ENCODE data around the gene HOXB7.

HOXB7 gene

GRCh38 chr17:48608494-48608834, 2.4 kb downstream of the HOXB7 start:
- DNase-seq = no peak

GRCh38 chr17:48606892-48607614, 3.8 kb downstream of the HOXB7 start:
- no peak for DNase-seq

DNA sequence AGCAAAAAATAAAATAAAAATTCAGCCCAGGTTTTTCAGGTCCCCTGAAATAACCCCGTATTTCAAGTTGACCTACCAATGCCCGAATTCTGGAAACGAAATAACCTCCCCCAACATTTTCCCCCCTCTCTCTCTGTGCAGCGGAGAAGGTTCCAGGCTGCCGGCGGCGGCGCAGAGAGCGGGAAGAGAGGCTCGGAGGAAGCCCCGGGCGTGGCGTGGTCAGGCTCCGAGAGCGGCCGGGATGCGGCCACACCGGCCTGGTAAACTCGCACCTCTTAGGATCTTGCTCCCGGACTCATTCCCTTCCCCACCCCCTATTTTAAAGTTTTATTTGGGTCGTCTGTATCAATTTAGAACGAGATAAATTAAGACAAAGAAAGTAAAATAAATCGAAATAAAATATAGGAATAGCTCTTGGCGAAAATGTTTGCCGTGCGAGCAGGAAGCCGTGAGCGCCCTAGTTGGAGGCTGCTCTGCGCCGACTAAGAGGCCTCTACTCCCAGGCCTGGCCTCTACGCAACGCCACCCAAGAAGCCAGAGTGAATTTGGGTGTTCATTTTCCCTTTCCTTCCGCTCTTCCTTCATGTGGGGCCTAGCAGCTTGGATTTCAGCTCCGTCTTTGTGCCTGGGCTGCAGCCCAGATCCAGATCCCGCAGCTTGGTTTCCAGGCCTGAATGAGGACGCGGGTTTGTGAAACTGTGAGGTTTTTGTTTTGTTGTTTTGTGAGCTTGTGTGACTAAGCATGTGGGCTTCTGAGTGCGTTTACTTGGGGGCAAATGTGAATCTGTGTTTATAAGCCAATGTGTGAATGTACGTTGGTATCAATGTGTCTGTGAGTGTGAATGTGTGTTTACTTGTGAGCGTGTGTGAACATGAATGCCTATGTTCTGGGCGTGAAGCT, 4.6 kb downstream of the HOXB7 start:
- DNase-seq = no peak

GRCh38 chr17:48605409-48605919, 5.4 kb downstream of the HOXB7 start:
- DNase-seq = no peak

GRCh38 chr17:48604770-48605329, 6.0 kb downstream of the HOXB7 start, which contains the start of gene HOXB6:
Gene HOXB6, minus strand, starts transcription at chr17:48604986. Its CDS starts 6,836 bp downstream, at chr17:48598150.
- no peak for DNase-seq

DNA sequence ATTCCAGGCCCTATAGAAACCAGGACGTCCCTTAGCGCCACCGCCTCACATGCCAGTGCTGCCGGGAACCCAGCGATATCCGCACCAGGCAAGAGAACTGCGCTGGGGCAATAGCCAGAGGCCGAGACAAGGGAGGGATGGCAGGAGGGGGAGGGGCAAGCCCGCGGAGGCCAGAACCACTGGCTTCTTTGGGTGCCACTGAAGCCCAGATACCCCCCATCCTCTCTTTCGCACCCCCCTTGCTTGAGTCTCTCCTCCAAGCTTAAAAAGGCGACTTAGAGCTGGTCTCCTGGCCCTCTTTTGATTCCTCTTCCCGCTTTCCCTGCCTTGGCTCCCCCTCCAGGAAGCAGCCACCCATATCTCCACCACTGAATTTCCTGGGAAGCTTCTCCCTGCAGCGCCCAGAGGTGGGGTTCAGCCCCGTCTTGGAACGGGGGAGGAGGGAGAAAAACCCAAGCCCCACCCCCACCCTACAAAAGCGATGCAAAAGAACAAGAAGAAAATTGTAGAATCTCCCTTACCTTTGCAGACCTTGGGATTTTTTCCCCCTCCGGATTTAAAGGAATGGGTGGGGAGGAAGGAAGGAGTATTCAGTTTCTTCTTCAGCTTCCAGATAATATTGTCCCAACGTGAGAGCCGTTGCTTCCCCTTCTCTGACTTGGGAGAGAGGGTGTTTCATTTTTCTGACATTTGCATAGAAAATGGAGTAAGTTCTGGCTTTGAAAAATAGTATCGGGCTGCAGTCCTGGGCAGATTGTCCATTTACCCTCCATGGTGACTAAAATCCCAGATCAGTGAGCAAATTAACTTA, 6.7 kb downstream of the HOXB7 start:
- DNase-seq = no peak

- no peak for DNase-seq
These were observed 9.0 kb downstream of the HOXB7 start for GRCh38 chr17:48601539-48602425.

DNA sequence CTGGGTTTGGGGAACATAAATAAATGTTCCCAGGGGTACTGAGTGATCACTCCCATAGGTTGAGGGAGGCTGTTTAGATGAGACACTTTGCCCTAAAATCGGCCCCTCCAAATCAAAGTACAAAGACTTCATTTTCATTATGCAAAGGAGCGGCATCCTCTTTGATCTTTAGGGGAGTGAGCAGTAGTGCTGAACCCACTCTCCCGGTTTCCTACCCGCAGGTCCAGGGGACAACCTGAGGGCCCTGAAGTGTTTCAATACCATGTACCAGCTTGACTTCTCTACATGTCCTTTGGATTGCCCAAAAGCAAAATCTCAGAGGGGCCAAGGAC, 9.6 kb downstream of the HOXB7 start:
- DNase-seq = no peak

DNA sequence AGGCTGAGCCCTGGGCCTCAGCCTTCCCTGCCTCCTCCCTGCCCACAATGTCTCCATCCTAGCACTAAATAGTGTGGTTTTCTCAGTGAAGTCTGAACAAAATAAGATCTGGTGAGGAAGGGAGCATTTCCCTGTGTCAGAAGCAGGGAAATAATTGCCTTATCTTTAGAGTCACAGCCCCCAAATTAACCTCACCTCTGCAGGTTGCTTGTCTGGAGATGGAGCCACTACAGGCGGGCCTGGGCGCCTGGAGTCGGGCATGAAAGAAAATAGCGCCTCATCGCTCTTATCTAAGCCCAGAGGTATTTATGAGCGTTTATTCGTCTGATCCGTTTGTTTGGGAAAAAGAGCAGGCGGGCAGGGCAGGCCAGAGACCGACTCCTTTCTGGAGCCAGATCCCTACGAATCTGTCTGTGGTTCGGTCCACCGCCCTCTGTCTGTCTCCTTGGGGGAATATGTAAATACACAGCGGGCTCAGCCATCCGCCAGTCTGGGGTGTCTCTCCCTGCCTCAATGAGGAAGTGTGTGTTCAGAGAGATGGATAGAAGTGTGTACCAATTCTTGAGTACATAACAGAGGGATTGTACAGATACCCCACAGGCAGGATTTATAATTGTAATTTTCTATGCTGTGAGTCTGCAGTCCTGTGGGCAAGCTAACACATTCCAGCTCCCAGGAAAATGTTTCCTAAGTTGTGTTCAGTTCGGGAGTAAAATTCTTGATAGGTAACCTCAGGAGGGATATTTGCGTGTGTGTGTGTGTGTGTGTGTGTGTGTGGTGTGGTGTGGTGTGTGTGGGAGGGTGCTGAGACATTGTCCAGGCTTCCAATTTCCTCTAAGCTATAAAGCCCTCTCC, 10.3 kb downstream of the HOXB7 start:
- no peak for DNase-seq

DNA sequence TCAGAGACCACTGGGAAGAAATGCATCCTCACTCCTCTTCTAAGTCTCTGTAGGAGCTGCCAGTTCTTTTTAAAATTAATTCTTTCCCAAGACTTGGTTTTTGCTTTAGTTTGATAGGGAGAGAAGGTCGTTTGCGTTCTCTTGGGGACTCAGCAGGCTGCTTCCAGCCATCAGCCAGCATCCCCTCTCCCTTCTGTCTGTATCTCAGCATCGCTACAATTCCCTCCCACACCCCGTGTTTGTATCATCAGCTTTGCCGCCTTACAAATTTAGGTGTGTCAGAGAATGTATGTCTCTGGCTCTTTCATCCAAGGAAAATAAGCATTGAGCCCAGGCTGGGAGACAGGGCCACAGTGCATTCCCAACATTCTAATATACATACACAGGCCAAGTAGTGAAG, 11.5 kb downstream of the HOXB7 start:
- no peak for DNase-seq

DNA sequence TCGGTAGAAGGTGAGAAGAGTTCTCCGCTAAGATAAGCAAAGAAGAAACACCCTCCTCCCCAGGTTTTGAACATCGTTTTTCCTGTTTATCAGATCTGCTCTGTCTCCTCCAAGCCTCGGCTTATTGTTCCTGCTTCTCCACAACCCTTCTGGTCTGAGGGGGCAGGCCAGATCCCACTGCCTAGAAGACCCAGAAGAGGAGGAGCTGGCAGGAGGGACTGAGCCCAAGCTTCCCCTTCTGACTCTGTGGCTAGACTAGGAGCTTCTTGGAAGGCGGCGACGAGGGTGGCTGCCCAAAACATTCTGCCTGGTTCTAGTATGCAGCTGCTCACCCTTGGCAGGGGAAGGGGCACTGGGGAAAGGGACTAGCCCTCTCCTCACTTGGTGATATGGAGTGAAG, 12.1 kb downstream of the HOXB7 start:
- DNase-seq = no peak

GRCh38 chr17:48597778-48598631, 12.8 kb downstream of the HOXB7 start:
- peak in 4 of 6 experiments; percentile 11 to 48 (median 44) for DNase-seq

DNA sequence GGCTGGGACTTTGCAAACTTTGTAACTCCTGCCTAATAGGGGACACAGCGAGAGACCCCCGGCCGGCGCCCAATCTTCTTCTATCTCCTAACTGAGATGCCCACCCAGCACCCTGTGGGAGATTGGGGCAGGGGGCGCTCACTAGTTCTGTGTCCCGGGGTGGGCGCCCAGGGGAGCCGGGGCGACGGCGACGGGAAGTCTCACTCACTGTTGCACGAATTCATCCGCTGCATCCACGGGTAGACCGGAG, 13.4 kb downstream of the HOXB7 start:
- peak in 1 of 6 experiments; percentile 48 for DNase-seq

DNA sequence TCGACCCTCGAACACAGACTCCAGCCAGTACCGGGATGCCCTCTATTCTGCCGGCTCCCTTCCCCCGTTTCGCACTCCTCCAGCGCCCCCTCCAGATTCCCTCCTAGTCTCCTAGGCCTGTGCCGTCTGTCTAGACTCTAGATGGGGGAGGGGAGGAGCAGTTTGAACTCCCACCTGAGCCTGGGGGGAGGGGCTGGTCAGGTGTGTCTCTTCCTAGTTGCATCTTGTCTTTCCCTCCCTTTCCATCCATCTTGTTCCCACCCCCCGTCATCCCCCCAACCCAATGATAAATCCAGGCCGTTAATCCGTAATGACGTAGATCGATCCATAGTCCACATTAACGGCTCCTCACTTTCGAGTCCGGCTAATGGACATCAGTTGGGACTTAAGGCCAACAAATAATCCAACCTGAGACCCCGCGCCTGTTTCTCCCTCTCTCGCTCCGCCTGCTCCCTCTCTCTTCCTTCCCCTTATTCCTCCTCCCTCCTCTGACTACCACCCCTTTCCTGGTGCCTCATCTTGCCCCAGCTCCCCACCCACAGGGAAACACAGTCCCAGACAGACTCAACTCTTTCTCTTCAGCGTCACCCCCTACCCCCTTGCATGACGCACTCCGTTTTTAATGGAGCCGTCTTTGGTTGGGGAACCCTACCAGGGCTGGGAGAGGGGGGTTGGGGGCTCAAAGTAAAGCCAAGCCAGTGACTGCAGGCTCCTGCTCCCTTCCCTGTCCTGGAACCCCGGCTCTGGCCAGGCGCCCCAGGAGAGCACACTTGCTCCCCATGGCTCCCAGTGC, 13.9 kb downstream of the HOXB7 start:
- peak in 1 of 6 experiments; percentile 43 for DNase-seq

GRCh38 chr17:48596000-48596734, 14.7 kb downstream of the HOXB7 start:
- DNase-seq = peak in 2 of 6 experiments; percentile 10 to 43

DNA sequence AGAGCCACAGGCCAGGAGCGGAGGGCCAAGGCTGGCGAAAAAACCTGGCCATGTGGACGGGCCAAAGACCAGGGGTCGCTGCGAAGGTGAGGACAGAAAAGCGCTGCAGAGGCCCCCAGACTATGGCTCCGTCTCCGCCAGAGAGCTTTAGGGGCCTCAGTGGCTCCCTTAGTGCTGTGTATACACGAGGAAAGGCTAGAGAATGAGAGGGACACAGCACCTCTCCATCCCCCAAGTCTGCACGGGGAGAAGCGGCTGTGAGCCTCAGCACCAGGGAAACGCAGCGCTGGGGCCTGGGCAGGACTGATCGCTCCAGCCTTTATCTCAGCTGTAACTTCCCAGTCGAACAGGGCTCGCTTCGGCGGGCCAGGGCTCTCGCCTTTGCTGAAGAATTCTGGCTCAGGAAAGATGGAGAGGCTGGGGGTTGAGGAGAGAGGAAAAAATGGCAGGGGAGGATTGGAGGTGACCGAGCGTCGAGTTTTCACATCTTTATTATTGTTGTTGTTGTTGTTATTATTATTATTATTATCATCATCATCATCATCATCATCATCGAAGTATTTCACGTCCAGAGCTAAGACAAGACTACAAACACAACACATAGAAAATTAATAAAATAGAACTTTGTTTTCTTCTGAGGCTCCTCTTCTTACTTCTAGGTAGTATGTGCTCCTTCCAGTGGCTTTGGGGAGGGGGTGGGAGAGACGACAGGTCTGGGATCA, 15.4 kb downstream of the HOXB7 start:
- no peak for DNase-seq

DNA sequence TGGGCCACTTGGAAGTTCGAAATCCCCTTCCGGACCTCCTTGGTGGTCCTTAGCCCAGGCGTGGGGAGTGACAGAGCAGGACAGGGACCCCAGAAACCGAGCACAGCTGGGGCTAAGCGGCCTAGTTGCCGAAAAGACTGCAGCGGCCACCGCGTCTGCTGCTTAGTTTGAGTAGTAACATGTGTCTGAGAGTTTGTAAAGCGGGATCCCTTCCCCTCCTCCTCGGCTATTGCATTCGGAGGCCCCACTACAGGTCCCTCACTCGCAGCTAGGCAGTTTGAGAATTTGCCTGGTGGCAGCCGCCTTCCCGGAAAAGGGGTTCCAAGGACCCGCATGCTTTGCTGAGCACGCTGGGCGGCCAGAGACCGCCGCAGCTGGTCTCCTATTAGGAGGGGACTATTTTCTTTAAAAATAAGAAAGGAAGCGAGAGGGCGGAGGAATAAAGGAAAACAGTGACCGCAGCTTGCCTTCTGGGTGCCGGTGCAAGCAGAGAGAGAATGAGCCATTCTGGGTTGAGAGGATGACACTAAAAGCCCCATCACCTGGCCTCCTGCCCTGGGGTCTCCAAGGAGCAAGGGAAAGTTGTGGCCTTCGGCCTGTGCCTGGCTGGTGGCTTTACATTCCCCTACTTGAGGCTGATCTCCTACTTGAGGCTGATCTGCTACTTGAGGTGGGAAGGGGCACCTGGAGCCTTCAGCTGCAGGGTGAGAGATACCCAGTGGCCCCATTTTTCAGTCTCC, 16.1 kb downstream of the HOXB7 start:
- no peak for DNase-seq

All from stimulated activated naive CD4-positive, alpha-beta T cell (primary cell).